Tibial nerve (tissue), 4 donors: ENCODE data around the gene PROSER2. TPM values are rescaled to one million over a fixed set of nuclear protein-coding genes. Genes with fewer than 3 reads are reported as not detected.
A peak's percentile ranks its signal among the peaks of the same experiment; 100 is the strongest.

Experiments
- DNase-seq, 2 donors: peaks; one replicate each; pipeline ENCODE4 v3.0.0-alpha.2; 2019; ENCODE audit warnings: low spot score in 2 of 2
- H3K27ac ChIP-seq, 4 donors: fragments of 200-600 bp; sonication (generic) in 3 of 4; one replicate each; pipeline ENCODE4 v1.5.1; 2017 to 2019; ENCODE audit warnings: mild to moderate bottlenecking in 1 of 4
- H3K27me3 ChIP-seq, 2 donors: fragments of 200-600 bp; sonication (generic) in 1 of 2; one replicate each; pipeline versions ENCODE4 v1.5.1 to v1.6.0; 2017 to 2019
- H3K36me3 ChIP-seq, 3 donors: fragments of 200-600 bp; sonication (generic); one replicate each; pipeline ENCODE4 v1.5.1; 2018 to 2019
- H3K4me1 ChIP-seq, 4 donors: fragments of 200-600 bp; sonication (generic) in 3 of 4; one replicate each; pipeline ENCODE4 v1.5.1; 2017 to 2019
- H3K4me3 ChIP-seq, 4 donors: fragments of 200-600 bp; sonication (generic) in 3 of 4; one replicate each; pipeline ENCODE4 v1.5.1; 2017 to 2019; ENCODE audit warnings: mild to moderate bottlenecking in 1 of 4, moderate library complexity in 1 of 4
- H3K9me3 ChIP-seq, 4 donors: fragments of 200-600 bp; sonication (generic) in 3 of 4; one replicate each; pipeline ENCODE4 v1.5.1; 2017 to 2019
- EP300 ChIP-seq, 2 donors: sonication (generic); formaldehyde crosslinking; IDR thresholded peaks; one replicate each; pipeline ENCODE4 v1.6.1; 2017; ENCODE audit warnings: antibody characterized with exemption in 2 of 2, mild to moderate bottlenecking in 1 of 2
- POLR2A ChIP-seq, 2 donors: fragments of 450-650 bp; IDR thresholded peaks; one replicate each; pipeline ENCODE4 v1.6.1; 2017; ENCODE audit warnings: antibody characterized with exemption in 2 of 2, mild to moderate bottlenecking in 2 of 2, moderate library complexity in 2 of 2
- WGBS, 2 donors: methylation state at CpG; one replicate each; pipeline ENCODE4 v1.1.5; 2018; 5-methylcytosine and 5-hydroxymethylcytosine counted together
- total RNA-seq, 4 donors: library from RNA; depleted of rRNA; stranded (reverse); fragments of >200 nt; gene quantifications; one replicate each; pipeline ENCODE4 v1.1.0, GENCODE V29; 2016
- TF ChIP-seq, protein P1 (sequence below), 5 experiments: fragments of 200-600 bp in 3 of 5; fragments of 450-650 bp in 2 of 5; sonication (generic) in 3 of 5; IDR thresholded peaks; one replicate each; pipeline ENCODE4 v1.5.1; 2016 to 2019; ENCODE audit warnings: antibody characterized with exemption in 5 of 5, mild to moderate bottlenecking in 3 of 5, moderate library complexity in 2 of 5

The PROSER2 gene
- total RNA-seq, 4 donors from 2014 or later, result 71.1 to 98.4 (median 75.6) TPM

DNA sequence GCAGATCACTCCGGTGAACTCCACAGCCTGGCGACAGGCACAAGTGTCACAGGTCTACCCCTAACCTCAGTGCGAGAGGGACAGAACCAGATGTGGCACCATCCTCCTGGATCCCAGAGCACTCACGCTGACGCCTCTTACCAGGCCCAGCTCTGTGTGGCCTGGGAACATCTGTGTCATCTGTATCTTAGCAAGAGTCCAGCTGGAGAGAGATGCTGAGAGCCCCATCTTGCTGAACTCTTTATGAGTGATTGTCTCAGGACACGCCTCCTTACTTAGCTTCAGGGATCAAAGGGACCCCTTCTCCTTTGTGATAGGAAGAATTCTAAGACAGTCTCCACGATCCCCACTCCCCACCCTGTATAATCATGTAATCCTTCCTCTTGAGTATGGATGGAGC lies 10.0 kb upstream of the PROSER2 start:
- Histone ChIP-seq H3K4me1 (no peaks in the 10 kb centered on the region), H3K4me3 (no peak overlapping the region), H3K9me3 (no peaks in the 10 kb centered on the region), H3K27me3 (no peaks in the 10 kb centered on the region), H3K36me3 (no peaks in the 10 kb centered on the region), H3K27ac (no peak overlapping the region)
- TF ChIP-seq POLR2A (IDR thresholded peaks at IDR 0.05), result no peak
- no peak for TF ChIP-seq EP300 (IDR thresholded peaks at IDR 0.05)
- TF ChIP-seq, protein P1, sequence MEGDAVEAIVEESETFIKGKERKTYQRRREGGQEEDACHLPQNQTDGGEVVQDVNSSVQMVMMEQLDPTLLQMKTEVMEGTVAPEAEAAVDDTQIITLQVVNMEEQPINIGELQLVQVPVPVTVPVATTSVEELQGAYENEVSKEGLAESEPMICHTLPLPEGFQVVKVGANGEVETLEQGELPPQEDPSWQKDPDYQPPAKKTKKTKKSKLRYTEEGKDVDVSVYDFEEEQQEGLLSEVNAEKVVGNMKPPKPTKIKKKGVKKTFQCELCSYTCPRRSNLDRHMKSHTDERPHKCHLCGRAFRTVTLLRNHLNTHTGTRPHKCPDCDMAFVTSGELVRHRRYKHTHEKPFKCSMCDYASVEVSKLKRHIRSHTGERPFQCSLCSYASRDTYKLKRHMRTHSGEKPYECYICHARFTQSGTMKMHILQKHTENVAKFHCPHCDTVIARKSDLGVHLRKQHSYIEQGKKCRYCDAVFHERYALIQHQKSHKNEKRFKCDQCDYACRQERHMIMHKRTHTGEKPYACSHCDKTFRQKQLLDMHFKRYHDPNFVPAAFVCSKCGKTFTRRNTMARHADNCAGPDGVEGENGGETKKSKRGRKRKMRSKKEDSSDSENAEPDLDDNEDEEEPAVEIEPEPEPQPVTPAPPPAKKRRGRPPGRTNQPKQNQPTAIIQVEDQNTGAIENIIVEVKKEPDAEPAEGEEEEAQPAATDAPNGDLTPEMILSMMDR (IDR thresholded peaks at IDR 0.05), result no peak
- DNase-seq, result no peak
- WGBS, 2 donors, result 87 to 97% methylated on average over 7 of the region's 7 CpGs

DNA sequence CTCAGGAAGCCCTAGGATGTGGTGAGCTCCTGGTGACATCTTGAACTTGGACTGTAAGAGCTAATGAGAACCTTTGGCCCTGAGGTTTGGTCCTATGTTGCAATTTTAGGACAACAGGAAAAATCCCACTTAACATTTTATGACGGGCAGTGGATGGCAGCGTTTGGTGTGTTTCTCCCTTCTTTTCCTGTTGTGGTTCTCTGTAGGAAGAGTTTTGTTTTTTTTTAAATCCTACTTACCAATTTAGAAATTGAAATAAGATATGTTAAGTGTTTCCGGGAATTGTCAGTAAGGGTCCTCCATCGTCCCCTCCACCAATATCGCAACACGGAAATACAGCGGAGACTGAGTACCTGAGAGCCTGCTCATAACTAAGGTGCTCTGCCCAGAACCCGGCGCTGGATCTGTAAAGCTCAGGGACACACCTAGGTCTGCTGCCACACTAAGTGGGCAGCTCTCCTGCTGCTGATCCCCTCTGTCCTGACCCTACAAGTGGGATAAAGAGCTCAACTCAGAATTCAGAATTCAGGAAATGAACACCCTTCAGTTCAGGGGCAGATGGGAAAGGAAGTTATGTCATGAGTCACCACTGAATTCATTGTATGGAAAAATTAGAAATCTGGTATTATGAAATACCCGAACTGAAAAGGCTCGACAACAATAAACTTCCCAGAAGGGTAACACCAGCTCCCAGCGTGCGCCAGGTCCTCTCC lies 9.1 kb upstream of the PROSER2 start:
- Histone ChIP-seq H3K4me1 (no peaks in the 10 kb centered on the region), H3K36me3 (no peaks in the 10 kb centered on the region), H3K4me3 (no peak overlapping the region), H3K9me3 (no peaks in the 10 kb centered on the region), H3K27me3 (no peaks in the 10 kb centered on the region), H3K27ac (peak overlapping the region in 1 of 4 donors; percentile 10)
- DNase-seq, result no peak
- TF ChIP-seq, protein P1 (IDR thresholded peaks at IDR 0.05), result no peak
- no peak for TF ChIP-seq POLR2A (IDR thresholded peaks at IDR 0.05)
- TF ChIP-seq EP300 (IDR thresholded peaks at IDR 0.05), result no peak
- 77 to 81% methylated on average over 13 of the region's 13 CpGs for WGBS, 2 donors

DNA sequence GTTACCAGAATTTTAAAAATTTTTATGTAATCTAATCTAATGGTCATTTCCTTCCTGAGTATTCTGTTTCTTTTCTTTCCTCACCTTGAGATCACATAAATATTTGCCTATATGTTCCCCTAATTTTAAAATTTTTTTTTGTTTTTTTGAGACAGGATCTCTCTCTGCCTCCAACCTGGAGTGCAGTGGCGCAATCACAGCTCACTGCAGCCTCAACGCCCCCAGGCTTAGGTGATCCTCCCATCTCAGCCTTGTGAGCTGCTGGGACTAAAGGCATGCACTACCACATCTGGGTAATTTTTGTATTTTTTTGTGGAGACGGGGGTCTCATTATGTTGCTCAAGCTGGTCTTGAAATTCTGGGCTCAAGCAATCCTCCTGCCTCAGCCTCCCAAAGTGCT lies 4.1 kb upstream of the PROSER2 start:
- Histone ChIP-seq H3K4me3 (no peak overlapping the region), H3K9me3 (no peaks in the 10 kb centered on the region), H3K36me3 (no peaks in the 10 kb centered on the region), H3K4me1 (peaks cover 0 to 23% (median 0%) of the 10 kb centered on the region in 4 donors), H3K27me3 (peaks cover 0 to 7% of the 10 kb centered on the region in 2 donors), H3K27ac (no peak overlapping the region)
- 81 to 84% methylated on average over 3 of the region's 3 CpGs for WGBS, 2 donors
- no peak for TF ChIP-seq EP300 (IDR thresholded peaks at IDR 0.05)
- TF ChIP-seq POLR2A (IDR thresholded peaks at IDR 0.05), result no peak
- TF ChIP-seq, protein P1 (IDR thresholded peaks at IDR 0.05), result no peak
- DNase-seq, result no peak

DNA sequence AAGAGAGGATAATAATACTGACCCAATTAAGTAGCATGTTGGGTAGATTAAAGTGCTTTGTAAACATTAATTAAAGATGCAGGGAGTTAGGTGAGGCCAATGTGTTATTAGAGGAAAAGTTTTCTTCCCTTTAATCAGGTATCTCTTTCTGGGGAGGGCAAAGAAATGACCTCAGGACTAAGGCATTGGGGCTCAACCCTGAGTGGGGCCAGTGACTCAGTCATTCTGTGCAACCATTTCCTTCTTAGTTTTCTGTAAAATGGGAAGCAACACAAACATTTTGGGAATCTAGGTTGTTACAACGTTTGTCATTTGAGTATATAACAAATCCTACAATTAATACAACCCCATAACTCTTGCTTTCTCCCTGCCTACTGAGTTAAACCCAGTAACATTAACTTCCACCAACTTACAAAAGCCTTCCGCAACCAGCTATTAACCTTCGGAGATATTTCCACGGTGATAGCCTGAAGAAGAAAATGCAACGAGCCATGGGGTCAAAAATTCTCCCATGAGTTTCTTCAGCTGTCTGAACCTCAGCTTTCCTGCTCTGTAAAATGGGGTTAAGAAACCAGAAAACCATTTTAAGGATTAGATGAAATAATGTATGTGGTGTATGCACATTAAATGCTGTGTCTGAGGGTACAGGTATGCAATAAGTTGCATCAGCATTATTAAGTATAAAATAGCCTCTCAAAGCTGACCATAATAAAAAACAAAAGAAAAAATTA lies 965 bp upstream of the PROSER2 start:
- H3K9me3 ChIP-seq, result no peaks in the 10 kb centered on the region
- DNase-seq, result no peak
- TF ChIP-seq EP300 (IDR thresholded peaks at IDR 0.05) (no peak), POLR2A (IDR thresholded peaks at IDR 0.05) (no peak)
- TF ChIP-seq, protein P1 (IDR thresholded peaks at IDR 0.05), result no peak
- H3K4me1 ChIP-seq, result peaks cover 0 to 45% (median 2%) of the 10 kb centered on the region in 4 donors
- no peak overlapping the region for H3K4me3 ChIP-seq
- H3K27me3 ChIP-seq, result peaks cover 0 to 7% of the 10 kb centered on the region in 2 donors
- H3K27ac ChIP-seq, result no peak overlapping the region
- WGBS, 2 donors, result 69 to 80% methylated on average over 5 of the region's 5 CpGs
- H3K36me3 ChIP-seq, result no peaks in the 10 kb centered on the region

DNA sequence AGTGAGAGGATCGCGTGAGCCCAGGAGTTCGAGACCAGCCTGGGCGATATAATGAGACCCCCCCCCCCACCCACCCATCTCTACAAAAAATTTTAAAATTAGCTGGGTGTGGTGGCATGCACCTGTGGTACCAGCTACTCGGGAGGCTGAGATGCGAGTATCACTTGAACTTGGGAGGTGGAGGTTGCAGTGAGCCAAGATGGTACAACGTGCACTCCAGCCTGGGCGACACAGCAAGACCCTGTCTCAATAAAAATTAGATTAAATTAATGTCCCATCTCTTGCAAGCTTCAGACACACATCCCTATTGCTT lies 391 bp upstream of the PROSER2 start:
- Histone ChIP-seq H3K4me1 (peaks cover 0 to 45% (median 2%) of the 10 kb centered on the region in 4 donors), H3K27me3 (peaks cover 0 to 7% of the 10 kb centered on the region in 2 donors), H3K27ac (peak overlapping the region in 2 of 4 donors; percentile 77 to 95), H3K9me3 (no peaks in the 10 kb centered on the region), H3K36me3 (no peaks in the 10 kb centered on the region), H3K4me3 (peak overlapping the region; percentile 61 to 99 (median 75))
- TF ChIP-seq EP300 (IDR thresholded peaks at IDR 0.05), result no peak
- TF ChIP-seq, protein P1 (IDR thresholded peaks at IDR 0.05), result no peak
- TF ChIP-seq POLR2A (IDR thresholded peaks at IDR 0.05), result no peak
- 62 to 64% methylated on average over 7 of the region's 8 CpGs for WGBS, 2 donors
- no peak for DNase-seq
